HCT116 (cell line): ENCODE measurements around the gene RGS18. TPM values are rescaled to one million over a fixed set of nuclear protein-coding genes. Genes with fewer than 3 reads are reported as not detected.

Source experiments
- ATAC-seq: fragments of 200-7000 bp; cut with Tn5 transposase; 2 replicates; pipeline ENCODE4 v1.9.1; 2020; ENCODE audit warnings: mild to moderate bottlenecking, moderate library complexity
- BruUV-seq: library from RNA; stranded (reverse); fragments of 400-500 nt; replicated peaks from 2 replicates; lab custom pipeline; 2021; lab: Mats Ljungman, UMichigan
- CTCF ChIA-PET: fragments of 300-600 bp; sonication (Branson Sonifier 250); formaldehyde crosslinking; loops from one replicate; lab custom pipeline; 2021; ENCODE audit warnings: antibody characterized with exemption; lab: Charles Lee
- POLR2A ChIA-PET: fragments of 300-600, 350-600 bp; sonication (Branson Sonifier 250); formaldehyde crosslinking; loops from one replicate; lab custom pipeline; 2021; ENCODE audit warnings: antibody characterized with exemption; lab: Charles Lee
- RAD21 ChIA-PET, 2 experiments: fragments of 300-600 bp; sonication (Branson Sonifier 250); formaldehyde crosslinking; loops; one replicate each; lab custom pipeline; 2023; ENCODE audit warnings: low total read pairs in 2 of 2; ENCODE audit not compliant: uncharacterized antibody in 2 of 2, unreplicated experiment in 2 of 2, low non-redundant PET in 1 of 2; lab: Charles Lee
- DNase-seq: peaks from one replicate; pipeline ENCODE4 v3.0.0-alpha.2; 2010; ENCODE audit warnings: low read depth, low spot score
- H2AFZ ChIP-seq: fragments of 200-600 bp; shearing (Covaris generic), sonication (generic); 2 replicates; pipeline ENCODE4 v1.6.1; 2017; ENCODE audit warnings: low read depth, mixed run types, mixed read lengths, antibody characterized with exemption, low read length; ENCODE audit not compliant: poor library complexity, severe bottlenecking
- H3K27ac ChIP-seq: 2 replicates; pipeline ENCODE4 v1.5.1; 2012; ENCODE audit warnings: low read depth, low read length
- H3K27me3 ChIP-seq: fragments of 200-600 bp; sonication (generic); 2 replicates; pipeline ENCODE4 v1.6.1; 2016; ENCODE audit warnings: mixed run types, low read length, mixed read lengths; ENCODE audit not compliant: insufficient read depth
- H3K36me3 ChIP-seq, 2 experiments: fragments of 200-500 bp in 1 of 2; fragments of 200-600 bp in 1 of 2; sonication (Bioruptor generic) in 1 of 2; sonication (generic) in 1 of 2; 2 replicates each; pipeline versions ENCODE4 v1.5.1 to v1.6.1; 2014 to 2016; ENCODE audit warnings: low read length in 2 of 2, inconsistent platforms in 1 of 2, mixed read lengths in 1 of 2, mixed run types in 1 of 2; ENCODE audit not compliant: insufficient read depth in 2 of 2, control insufficient read depth in 1 of 2
- H3K4me1 ChIP-seq, 2 experiments: fragments of 200-600 bp in 1 of 2; sonication (generic) in 1 of 2; 2 replicates each; pipeline versions ENCODE4 v1.5.1 to v1.6.1; 2012 to 2017; ENCODE audit warnings: low read length in 2 of 2, inconsistent platforms in 1 of 2, mild to moderate bottlenecking in 1 of 2, mixed read lengths in 1 of 2, mixed run types in 1 of 2, moderate library complexity in 1 of 2; ENCODE audit not compliant: insufficient read depth in 2 of 2, control insufficient read depth in 1 of 2
- H3K4me2 ChIP-seq: fragments of 200-600 bp; sonication (generic); 2 replicates; pipeline ENCODE4 v1.6.1; 2017; ENCODE audit warnings: mixed run types, low read length, mixed read lengths
- H3K4me3 ChIP-seq, 2 experiments: fragments of 200-600 bp in 1 of 2; sonication (generic) in 1 of 2; replicated peaks in 1 of 2; 2 replicates each; pipeline ENCODE4 v1.5.1; 2011 to 2016; ENCODE audit warnings: low read length in 2 of 2, control low read depth in 1 of 2, low read depth in 1 of 2, mild to moderate bottlenecking in 1 of 2, mixed read lengths in 1 of 2, mixed run types in 1 of 2
- H3K79me2 ChIP-seq: fragments of 200-600 bp; sonication (generic); 2 replicates; pipeline ENCODE4 v1.6.1; 2017; ENCODE audit warnings: mild to moderate bottlenecking, mixed run types, low read length, moderate library complexity, mixed read lengths; ENCODE audit not compliant: insufficient read depth
- H3K9ac ChIP-seq: fragments of 200-600 bp; sonication (generic); 2 replicates; pipeline ENCODE4 v1.6.1; 2016; ENCODE audit warnings: low read length, mixed read lengths
- H3K9me2 ChIP-seq: fragments of 200-600 bp; sonication (generic), shearing (Covaris generic); 2 replicates; pipeline ENCODE4 v1.6.1; 2017; ENCODE audit warnings: mixed run types, mild to moderate bottlenecking, moderate library complexity; ENCODE audit not compliant: insufficient read depth
- H3K9me3 ChIP-seq, 2 experiments: fragments of 200-500 bp in 1 of 2; fragments of 200-600 bp in 1 of 2; sonication (Bioruptor generic) in 1 of 2; sonication (generic) in 1 of 2; 2 replicates each; pipeline ENCODE4 v1.6.1; 2014 to 2017; ENCODE audit warnings: low read length in 2 of 2, mixed read lengths in 2 of 2, inconsistent platforms in 1 of 2, low read depth in 1 of 2, mild to moderate bottlenecking in 1 of 2, mixed run types in 1 of 2, moderate library complexity in 1 of 2; ENCODE audit not compliant: control insufficient read depth in 1 of 2, insufficient read depth in 1 of 2
- H4K20me1 ChIP-seq: fragments of 200-600 bp; sonication (generic), shearing (Covaris generic); 2 replicates; pipeline ENCODE4 v1.6.1; 2017; ENCODE audit warnings: mixed run types, mild to moderate bottlenecking, moderate library complexity; ENCODE audit not compliant: insufficient read depth
- CBX3 ChIP-seq: IDR thresholded peaks from 2 replicates; pipeline ENCODE4 v1.6.1; 2012; ENCODE audit warnings: low read depth
- EGR1 ChIP-seq: IDR thresholded peaks from 2 replicates; pipeline ENCODE4 v1.6.1; 2012; ENCODE audit warnings: low read depth
- ELF1 ChIP-seq: IDR thresholded peaks from 2 replicates; pipeline ENCODE4 v1.6.1; 2012; ENCODE audit warnings: low read depth, borderline replicate concordance
- EZH2 ChIP-seq: fragments of 200-600 bp; sonication (generic); IDR thresholded peaks from 2 replicates; pipeline ENCODE4 v1.6.1; 2017; ENCODE audit warnings: antibody characterized with exemption, mixed run types
- FOSL1 ChIP-seq: IDR thresholded peaks from 2 replicates; pipeline ENCODE4 v1.6.1; 2012; ENCODE audit warnings: low read depth
- POLR2A ChIP-seq: IDR thresholded peaks from 2 replicates; pipeline ENCODE4 v1.7.0; 2011; ENCODE audit warnings: borderline replicate concordance; ENCODE audit not compliant: insufficient read depth, insufficient read length; ENCODE audit errors: extremely low read depth
- RAD21 ChIP-seq: IDR thresholded peaks from 2 replicates; pipeline ENCODE4 v1.6.1; 2012; ENCODE audit warnings: low read depth, mild to moderate bottlenecking
- SIN3A ChIP-seq: IDR thresholded peaks from 2 replicates; pipeline ENCODE4 v1.6.1; 2012; ENCODE audit warnings: low read depth
- SP1 ChIP-seq: IDR thresholded peaks from 2 replicates; pipeline ENCODE4 v1.6.1; 2012; ENCODE audit warnings: low read depth
- TCF7L2 ChIP-seq: IDR thresholded peaks from 2 replicates; pipeline ENCODE4 v1.7.0; 2011; ENCODE audit warnings: borderline replicate concordance, inconsistent platforms; ENCODE audit not compliant: insufficient read depth, insufficient read length; ENCODE audit errors: extremely low read depth
- YY1 ChIP-seq: IDR thresholded peaks from 2 replicates; pipeline ENCODE4 v1.6.1; 2011; ENCODE audit warnings: low read length, low read depth, moderate library complexity, mild to moderate bottlenecking; ENCODE audit not compliant: insufficient replicate concordance; ENCODE audit errors: extremely low read depth
- ZNF274 ChIP-seq: fragments of 200-500 bp; sonication (Bioruptor generic); IDR thresholded peaks from 2 replicates; pipeline ENCODE4 v1.6.1; 2014; ENCODE audit warnings: mild to moderate bottlenecking, low read depth, low read length, inconsistent platforms
- intact Hi-C: fragments of 100-400 bp; cut with micrococcal nuclease; formaldehyde crosslinking; loops from 2 replicates; pipeline ENCODE4 v1.10.0; 2022
- total RNA-seq: library from RNA; stranded (reverse); gene quantifications from one replicate; pipeline ENCODE4 v1.2.1, GENCODE V29; 2021; ENCODE audit not compliant: unreplicated experiment
- TF ChIP-seq, protein P1 (sequence below), 3 experiments: fragments of 200-600 bp in 1 of 3; sonication (generic) in 1 of 3; IDR thresholded peaks in 2 of 3; conservative IDR thresholded peaks in 1 of 3; 2 replicates each; pipeline ENCODE4 v1.5.1; 2012 to 2017; ENCODE audit warnings: low read depth in 2 of 3, low read length in 2 of 3, antibody characterized with exemption in 1 of 3, borderline replicate concordance in 1 of 3, control low read depth in 1 of 3, mild to moderate bottlenecking in 1 of 3, mixed read lengths in 1 of 3, mixed run types in 1 of 3, moderate library complexity in 1 of 3; ENCODE audit not compliant: insufficient read depth in 1 of 3
- TF ChIP-seq, protein P2 (sequence below): IDR thresholded peaks from 2 replicates; pipeline ENCODE4 v1.6.1; 2012; ENCODE audit warnings: low read depth
- TF ChIP-seq, protein P3 (sequence below): IDR thresholded peaks from 2 replicates; pipeline ENCODE4 v1.6.1; 2012
- TF ChIP-seq, protein P4 (sequence below): IDR thresholded peaks from 2 replicates; pipeline ENCODE4 v1.6.1; 2011; ENCODE audit warnings: mild to moderate bottlenecking, low read length, moderate library complexity; ENCODE audit not compliant: insufficient replicate concordance; ENCODE audit errors: extremely low read depth

The RGS18 gene
- total RNA-seq, 1 experiment from 2014 or later, result not detected

DNA sequence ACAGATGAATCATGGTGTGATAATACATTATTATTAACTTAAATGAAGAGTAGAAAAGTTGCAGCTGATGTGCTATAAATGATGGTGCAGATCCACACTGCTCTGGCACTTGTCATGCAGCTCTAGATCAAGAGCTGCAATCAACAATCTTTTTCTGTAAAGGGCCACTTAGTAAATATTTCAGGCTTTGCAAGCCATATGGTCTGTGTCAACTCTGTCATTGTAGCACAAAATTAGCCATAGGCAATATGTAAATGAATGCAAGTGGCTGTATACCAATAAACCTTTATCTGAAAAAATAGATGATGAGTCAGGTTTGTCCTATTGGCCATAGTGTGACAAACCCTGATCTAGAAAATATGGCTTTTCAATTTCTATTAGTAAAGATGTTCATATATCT lies 66.6 kb downstream of the RGS18 start:
- H3K79me2 ChIP-seq, result no peaks in the 10 kb centered on the region
- POLR2A ChIA-PET, result no interaction called here
- BruUV-seq, result no TSS peak
- H3K9me3 ChIP-seq, result no peaks in the 10 kb centered on the region
- no peak overlapping the region for H2AFZ ChIP-seq
- TF ChIP-seq, protein P1, sequence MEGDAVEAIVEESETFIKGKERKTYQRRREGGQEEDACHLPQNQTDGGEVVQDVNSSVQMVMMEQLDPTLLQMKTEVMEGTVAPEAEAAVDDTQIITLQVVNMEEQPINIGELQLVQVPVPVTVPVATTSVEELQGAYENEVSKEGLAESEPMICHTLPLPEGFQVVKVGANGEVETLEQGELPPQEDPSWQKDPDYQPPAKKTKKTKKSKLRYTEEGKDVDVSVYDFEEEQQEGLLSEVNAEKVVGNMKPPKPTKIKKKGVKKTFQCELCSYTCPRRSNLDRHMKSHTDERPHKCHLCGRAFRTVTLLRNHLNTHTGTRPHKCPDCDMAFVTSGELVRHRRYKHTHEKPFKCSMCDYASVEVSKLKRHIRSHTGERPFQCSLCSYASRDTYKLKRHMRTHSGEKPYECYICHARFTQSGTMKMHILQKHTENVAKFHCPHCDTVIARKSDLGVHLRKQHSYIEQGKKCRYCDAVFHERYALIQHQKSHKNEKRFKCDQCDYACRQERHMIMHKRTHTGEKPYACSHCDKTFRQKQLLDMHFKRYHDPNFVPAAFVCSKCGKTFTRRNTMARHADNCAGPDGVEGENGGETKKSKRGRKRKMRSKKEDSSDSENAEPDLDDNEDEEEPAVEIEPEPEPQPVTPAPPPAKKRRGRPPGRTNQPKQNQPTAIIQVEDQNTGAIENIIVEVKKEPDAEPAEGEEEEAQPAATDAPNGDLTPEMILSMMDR (IDR thresholded peaks at IDR 0.05 in 2 of 3, conservative IDR thresholded peaks at IDR 0.05 in 1 of 3; ENCODE audit: borderline replicate concordance in 1 of 3, insufficient read depth in 1 of 3, low read depth in 2 of 3, low read length in 2 of 3), result no peak
- TF ChIP-seq, protein P2, sequence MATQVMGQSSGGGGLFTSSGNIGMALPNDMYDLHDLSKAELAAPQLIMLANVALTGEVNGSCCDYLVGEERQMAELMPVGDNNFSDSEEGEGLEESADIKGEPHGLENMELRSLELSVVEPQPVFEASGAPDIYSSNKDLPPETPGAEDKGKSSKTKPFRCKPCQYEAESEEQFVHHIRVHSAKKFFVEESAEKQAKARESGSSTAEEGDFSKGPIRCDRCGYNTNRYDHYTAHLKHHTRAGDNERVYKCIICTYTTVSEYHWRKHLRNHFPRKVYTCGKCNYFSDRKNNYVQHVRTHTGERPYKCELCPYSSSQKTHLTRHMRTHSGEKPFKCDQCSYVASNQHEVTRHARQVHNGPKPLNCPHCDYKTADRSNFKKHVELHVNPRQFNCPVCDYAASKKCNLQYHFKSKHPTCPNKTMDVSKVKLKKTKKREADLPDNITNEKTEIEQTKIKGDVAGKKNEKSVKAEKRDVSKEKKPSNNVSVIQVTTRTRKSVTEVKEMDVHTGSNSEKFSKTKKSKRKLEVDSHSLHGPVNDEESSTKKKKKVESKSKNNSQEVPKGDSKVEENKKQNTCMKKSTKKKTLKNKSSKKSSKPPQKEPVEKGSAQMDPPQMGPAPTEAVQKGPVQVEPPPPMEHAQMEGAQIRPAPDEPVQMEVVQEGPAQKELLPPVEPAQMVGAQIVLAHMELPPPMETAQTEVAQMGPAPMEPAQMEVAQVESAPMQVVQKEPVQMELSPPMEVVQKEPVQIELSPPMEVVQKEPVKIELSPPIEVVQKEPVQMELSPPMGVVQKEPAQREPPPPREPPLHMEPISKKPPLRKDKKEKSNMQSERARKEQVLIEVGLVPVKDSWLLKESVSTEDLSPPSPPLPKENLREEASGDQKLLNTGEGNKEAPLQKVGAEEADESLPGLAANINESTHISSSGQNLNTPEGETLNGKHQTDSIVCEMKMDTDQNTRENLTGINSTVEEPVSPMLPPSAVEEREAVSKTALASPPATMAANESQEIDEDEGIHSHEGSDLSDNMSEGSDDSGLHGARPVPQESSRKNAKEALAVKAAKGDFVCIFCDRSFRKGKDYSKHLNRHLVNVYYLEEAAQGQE, result no peak
- TF ChIP-seq EZH2, result no peak
- no peak for TF ChIP-seq FOSL1
- TF ChIP-seq EGR1, result no peak
- no peak for TF ChIP-seq SIN3A
- TF ChIP-seq, protein P3, sequence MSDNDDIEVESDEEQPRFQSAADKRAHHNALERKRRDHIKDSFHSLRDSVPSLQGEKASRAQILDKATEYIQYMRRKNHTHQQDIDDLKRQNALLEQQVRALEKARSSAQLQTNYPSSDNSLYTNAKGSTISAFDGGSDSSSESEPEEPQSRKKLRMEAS, result no peak
- TF ChIP-seq ZNF274, result no peak
- TF ChIP-seq YY1, result no peak
- no peak for TF ChIP-seq POLR2A
- TF ChIP-seq TCF7L2, result no peak
- TF ChIP-seq SP1, result no peak
- no peak for TF ChIP-seq RAD21
- TF ChIP-seq, protein P4, sequence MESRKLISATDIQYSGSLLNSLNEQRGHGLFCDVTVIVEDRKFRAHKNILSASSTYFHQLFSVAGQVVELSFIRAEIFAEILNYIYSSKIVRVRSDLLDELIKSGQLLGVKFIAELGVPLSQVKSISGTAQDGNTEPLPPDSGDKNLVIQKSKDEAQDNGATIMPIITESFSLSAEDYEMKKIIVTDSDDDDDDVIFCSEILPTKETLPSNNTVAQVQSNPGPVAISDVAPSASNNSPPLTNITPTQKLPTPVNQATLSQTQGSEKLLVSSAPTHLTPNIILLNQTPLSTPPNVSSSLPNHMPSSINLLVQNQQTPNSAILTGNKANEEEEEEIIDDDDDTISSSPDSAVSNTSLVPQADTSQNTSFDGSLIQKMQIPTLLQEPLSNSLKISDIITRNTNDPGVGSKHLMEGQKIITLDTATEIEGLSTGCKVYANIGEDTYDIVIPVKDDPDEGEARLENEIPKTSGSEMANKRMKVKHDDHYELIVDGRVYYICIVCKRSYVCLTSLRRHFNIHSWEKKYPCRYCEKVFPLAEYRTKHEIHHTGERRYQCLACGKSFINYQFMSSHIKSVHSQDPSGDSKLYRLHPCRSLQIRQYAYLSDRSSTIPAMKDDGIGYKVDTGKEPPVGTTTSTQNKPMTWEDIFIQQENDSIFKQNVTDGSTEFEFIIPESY, result no peak
- no peak for TF ChIP-seq CBX3
- no peak for TF ChIP-seq ELF1
- no peaks in the 10 kb centered on the region for H3K27me3 ChIP-seq
- H3K36me3 ChIP-seq, result no peaks in the 10 kb centered on the region
- no peaks in the 10 kb centered on the region for H4K20me1 ChIP-seq
- H3K4me1 ChIP-seq, result no peaks in the 10 kb centered on the region
- RAD21 ChIA-PET, result no interaction called here
- CTCF ChIA-PET, result no interaction called here
- DNase-seq (no peak), ATAC-seq (no peak)
- no peaks in the 10 kb centered on the region for H3K9me2 ChIP-seq
- H3K4me3 ChIP-seq, result no peak overlapping the region
- H3K9ac ChIP-seq, result no peak overlapping the region
- no peak overlapping the region for H3K4me2 ChIP-seq
- no peak overlapping the region for H3K27ac ChIP-seq
- intact Hi-C loops, result no loop called here
